ENCODE results near the gene ATP6V0C.
"Not testable (repeated sequence)": the region's sequence is repeated elsewhere in the genome, so short reads cannot be mapped to it uniquely, and the experiment has no call there.

DNA sequence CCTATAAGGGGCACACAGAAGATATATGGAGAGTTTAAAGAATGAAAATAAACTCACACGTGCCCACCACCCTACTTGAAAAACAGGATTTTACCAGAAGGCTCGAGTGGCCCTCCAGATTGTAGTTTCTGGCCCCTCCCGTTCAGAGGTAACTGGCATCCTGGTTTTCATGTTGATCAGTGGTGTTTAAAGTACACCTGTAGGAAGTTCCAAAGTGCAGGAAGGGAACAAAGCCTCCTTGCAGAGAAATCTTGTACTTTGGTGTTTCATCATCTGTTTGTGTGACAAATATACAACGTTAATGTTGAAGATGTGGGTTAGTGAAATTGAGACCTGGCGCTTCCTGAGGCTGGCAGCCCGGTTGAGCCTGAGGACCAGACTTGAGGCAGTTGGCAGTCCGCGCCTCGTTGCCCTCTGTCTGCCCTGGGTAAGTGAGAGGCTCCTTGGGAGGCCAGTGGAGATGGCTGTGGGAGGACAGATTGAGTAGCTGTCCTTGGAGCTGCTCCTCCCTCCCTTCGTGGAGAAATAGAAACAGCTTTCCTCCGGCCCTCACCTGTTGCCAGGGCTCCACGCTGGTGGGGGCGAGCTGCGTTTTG is 36.6 kb downstream of the ATP6V0C start:
- not testable (repeated sequence) for TF ChIP-seq CTCF (IDR thresholded peaks at IDR 0.05; ENCODE audit: poor library complexity, severe bottlenecking); POLR2AphosphoS5 (IDR thresholded peaks at IDR 0.05)

Measured in neural cell (in vitro differentiated cells).